K562 (cell line): ENCODE measurements around the gene ABCA8. TPM values are rescaled to one million over a fixed set of nuclear protein-coding genes. Genes with fewer than 3 reads are reported as not detected.

Source experiments
- ATAC-seq: fragments of 200-7000 bp; cut with Tn5 transposase; 3 replicates; pipeline ENCODE4 v1.9.1; 2020; ENCODE audit warnings: moderate library complexity
- BruUV-seq: library from RNA; stranded (reverse); fragments of 400-500 nt; replicated peaks from 2 replicates; lab custom pipeline; 2021; lab: Mats Ljungman, UMichigan
- CTCF ChIA-PET: fragments of 300-600 bp; formaldehyde crosslinking; extraction: SDS; loops from one replicate; lab custom pipeline; 2021; ENCODE audit warnings: low intra/inter-chr PET ratio; lab: Yijun Ruan, JAX
- POLR2A ChIA-PET: fragments of 300-600, 350-650 bp; sonication (Branson Sonifier 250); formaldehyde crosslinking; extraction: SDS; loops from one replicate; lab custom pipeline; 2021; ENCODE audit warnings: antibody characterized with exemption, inconsistent platforms; lab: Yijun Ruan, JAX
- DNase-seq, 4 experiments: peaks; one replicate each; pipeline versions ENCODE4 v3.0.0 to v3.0.0-alpha.2; 2011 to 2018; ENCODE audit warnings: low spot score in 3 of 4, mixed read lengths in 3 of 4; ENCODE audit errors: extremely low read depth in 1 of 4
- FAIRE-seq: peaks from 2 replicates; lab custom pipeline; 2011; peaks lifted over from hg19 to GRCh38; lab: Jason Lieb, UNC
- H2AFZ ChIP-seq: 2 replicates; pipeline ENCODE4 v1.6.0; 2011; ENCODE audit warnings: low read depth, low read length, control low read depth, inconsistent platforms
- H3K27ac ChIP-seq: fragments of 200-600 bp; 3 replicates; pipeline ENCODE4 v1.8.0; 2011; ENCODE audit warnings: low read depth, mild to moderate bottlenecking, control low read depth, inconsistent platforms, low read length, moderate library complexity, mixed read lengths; ENCODE audit errors: extremely low read depth
- H3K27me3 ChIP-seq, 2 experiments: fragments of 300-600 bp in 1 of 2; 2 replicates in 1 of 2; 3 replicates in 1 of 2; pipeline versions ENCODE4 v1.6.0 to v1.8.0; 2011; ENCODE audit warnings: inconsistent platforms in 2 of 2, low read length in 2 of 2, mild to moderate bottlenecking in 1 of 2, mixed read lengths in 1 of 2, moderate library complexity in 1 of 2; ENCODE audit not compliant: control insufficient read depth in 2 of 2, insufficient read depth in 2 of 2
- H3K36me3 ChIP-seq: fragments of 300-600 bp; 3 replicates; pipeline ENCODE4 v1.8.0; 2011; ENCODE audit warnings: mild to moderate bottlenecking, low read length, inconsistent platforms; ENCODE audit not compliant: control insufficient read depth, insufficient read depth
- H3K4me1 ChIP-seq, 2 experiments: fragments of 200-600 bp in 1 of 2; replicated peaks in 1 of 2; 2 replicates in 1 of 2; 3 replicates in 1 of 2; pipeline versions ENCODE4 v1.5.1 to v1.8.0; 2011; ENCODE audit warnings: inconsistent platforms in 2 of 2, low read length in 2 of 2, mild to moderate bottlenecking in 1 of 2, mixed read lengths in 1 of 2, moderate library complexity in 1 of 2; ENCODE audit not compliant: control insufficient read depth in 2 of 2, insufficient read depth in 2 of 2
- H3K4me2 ChIP-seq: 2 replicates; pipeline ENCODE4 v1.6.1; 2011; ENCODE audit warnings: low read length, control low read depth, inconsistent platforms, mixed read lengths; ENCODE audit not compliant: insufficient read depth
- H3K4me3 ChIP-seq: fragments of 200-600 bp; sonication (generic), shearing (Covaris generic); 2 replicates; pipeline ENCODE4 v1.5.1; 2016; ENCODE audit warnings: control low read depth, inconsistent platforms
- H3K79me2 ChIP-seq: fragments of 200-600 bp; 3 replicates; pipeline ENCODE4 v1.8.0; 2011; ENCODE audit warnings: low read length, inconsistent platforms; ENCODE audit not compliant: control insufficient read depth, insufficient read depth
- H3K9ac ChIP-seq, 2 experiments: 2 replicates each; pipeline versions ENCODE4 v1.6.0 to v1.6.1; 2011; ENCODE audit warnings: low read depth in 2 of 2, low read length in 2 of 2, control low read depth in 1 of 2, inconsistent platforms in 1 of 2, mild to moderate bottlenecking in 1 of 2, mixed read lengths in 1 of 2; ENCODE audit not compliant: insufficient read depth in 1 of 2
- H3K9me1 ChIP-seq: one replicate; pipeline ENCODE4 v1.6.0; 2011; ENCODE audit warnings: inconsistent platforms, mild to moderate bottlenecking, low read length, moderate library complexity; ENCODE audit not compliant: control insufficient read depth, insufficient read depth
- H3K9me3 ChIP-seq: replicated peaks from 2 replicates; pipeline ENCODE4 v1.5.1; 2011; ENCODE audit warnings: low read depth, low read length, inconsistent platforms; ENCODE audit not compliant: control insufficient read depth, insufficient read depth
- H4K20me1 ChIP-seq: replicated peaks from 2 replicates; pipeline ENCODE4 v1.6.1; 2011; ENCODE audit warnings: low read length, inconsistent platforms, mixed read lengths; ENCODE audit not compliant: control insufficient read depth, insufficient read depth
- CTCF ChIP-seq, 3 experiments: IDR thresholded peaks in 2 of 3; conservative IDR thresholded peaks in 1 of 3; 2 replicates each; pipeline ENCODE4 v1.5.1; 2011 to 2012; ENCODE audit warnings: low read length in 3 of 3, mild to moderate bottlenecking in 3 of 3, control low read depth in 2 of 3, improper control_type of control experiment in 1 of 3, inconsistent platforms in 1 of 3, low read depth in 1 of 3, mixed read lengths in 1 of 3, moderate library complexity in 1 of 3; ENCODE audit not compliant: insufficient read depth in 2 of 3
- JUND ChIP-seq, 2 experiments: IDR thresholded peaks; 2 replicates in 1 of 2; 3 replicates in 1 of 2; pipeline ENCODE4 v1.6.1; 2011; ENCODE audit warnings: borderline replicate concordance in 2 of 2, low read depth in 2 of 2, low read length in 2 of 2, improper control_type of control experiment in 1 of 2, missing biosample characterization in 1 of 2, missing genetic modification characterization in 1 of 2, missing genetic modification reagents in 1 of 2
- REST ChIP-seq, 2 experiments: fragments of 450-650 bp; formaldehyde crosslinking in 1 of 2; IDR thresholded peaks; 2 replicates each; pipeline versions ENCODE4 v1.4.0 to v1.6.1; 2014 to 2020; ENCODE audit warnings: mild to moderate bottlenecking in 2 of 2, borderline replicate concordance in 1 of 2, low read depth in 1 of 2
- ZNF239 ChIP-seq: fragments of 250-450 bp; sonication (Bioruptor Pico); IDR thresholded peaks from 2 replicates; pipeline ENCODE4 v1.4.0; 2020; ENCODE audit warnings: mild to moderate bottlenecking
- WGBS: fragments of 100-300 bp; shearing (Covaris generic); methylation state at CpG from one replicate; pipeline ENCODE4 v1.1.6; 2016; ENCODE audit warnings: low coverage, mixed read lengths; ENCODE audit not compliant: insufficient coverage; ENCODE audit errors: missing lambda C conversion rate; 5-methylcytosine and 5-hydroxymethylcytosine counted together
- in situ Hi-C: fragments of 300-500 bp; cut with MboI; formaldehyde crosslinking; loops from 4 replicates; pipeline ENCODE4 v1.15.0; 2018; ENCODE audit warnings: inconsistent platforms, mixed read lengths
- intact Hi-C: fragments of 100-400 bp; cut with micrococcal nuclease; formaldehyde crosslinking; loops from 2 replicates; pipeline ENCODE4 v1.14.2; 2022
- polyA plus RNA-seq, 8 experiments: library from polyadenylated mRNA; depleted of rRNA in 4 of 8; stranded (reverse) in 5 of 8; unstranded in 3 of 8; fragments of >200 nt; fragmentation: Nextera tagmentation in 2 of 8; fragmentation: Illumina TruSeq in 1 of 8; extraction: Ambion mirVana in 2 of 8; extraction: Trizol in 1 of 8; gene quantifications; 2 replicates each; pipeline versions ENCODE4 v1.2.1 to v1.2.3, GENCODE V29; 2011 to 2014; ENCODE audit warnings: inconsistent platforms in 1 of 8, missing spikeins in 1 of 8
- total RNA-seq, 7 experiments: library from RNA; depleted of rRNA in 6 of 7; stranded (reverse); fragments of >200 nt in 6 of 7; fragmentation: Illumina TruSeq in 2 of 7; extraction: Trizol in 2 of 7; gene quantifications; 2 replicates each; pipeline versions ENCODE4 v1.2.1 to v1.2.3, GENCODE V29; 2011 to 2021; ENCODE audit warnings: low replicate concordance in 1 of 7
- TF ChIP-seq, protein P1 (sequence below), 2 experiments: fragments of 450-650 bp; conservative IDR thresholded peaks; 2 replicates each; pipeline ENCODE4 v1.6.1; 2017; ENCODE audit warnings: mild to moderate bottlenecking in 2 of 2, moderate library complexity in 2 of 2

Gene ABCA8
- total and polyA plus RNA-seq, 9 of the 15 experiments (the other 6 are each of a cell fraction or from before 2014, with no cell fraction given), result 1.8 to 13.2 (median 12.0) TPM

GRCh38 chr17:68972119-68972704 is 17.0 kb upstream of the ABCA8 start:
- WGBS, result 36% methylated on average over 4 of the region's 4 CpGs
- no peak overlapping the region for H3K9ac ChIP-seq
- H3K9me1 ChIP-seq, result no peaks in the 10 kb centered on the region
- no peak overlapping the region for H3K4me3 ChIP-seq
- FAIRE-seq (peak; percentile 69), ATAC-seq (peak; percentile 72), DNase-seq (peak in 2 of 4 experiments; percentile 48 to 49)
- no peak overlapping the region for H2AFZ ChIP-seq
- H3K36me3 ChIP-seq, result no peaks in the 10 kb centered on the region
- H3K27ac ChIP-seq, result no peak overlapping the region
- H3K27me3 ChIP-seq, result no peaks in the 10 kb centered on the region
- no peak overlapping the region for H3K4me2 ChIP-seq
- no TSS peak for BruUV-seq
- CTCF ChIA-PET, result interaction anchor here (0.5 to 0.8 kb wide), 2 partner anchors 194 to 1137 kb away, joined by 3 to 4 read pairs; no protein-coding TSS in a partner anchor
- intact Hi-C loops, result loop anchor here (1.0 to 5.0 kb wide), 4 partner anchors 87 to 265 kb away; no protein-coding TSS in a partner anchor
- in situ Hi-C loops, result loop anchor here (25.0 kb wide), 1 partner anchor 265 kb away; the partner anchor contains the start of gene ABCA10
- peaks cover 0 to 4% of the 10 kb centered on the region in 2 experiments; a peak in 1 of 5 replicates for H3K4me1 ChIP-seq
- no peaks in the 10 kb centered on the region for H4K20me1 ChIP-seq
- H3K9me3 ChIP-seq, result no peaks in the 10 kb centered on the region
- H3K79me2 ChIP-seq, result no peaks in the 10 kb centered on the region
- POLR2A ChIA-PET, result no interaction called here
- TF ChIP-seq, protein P1, sequence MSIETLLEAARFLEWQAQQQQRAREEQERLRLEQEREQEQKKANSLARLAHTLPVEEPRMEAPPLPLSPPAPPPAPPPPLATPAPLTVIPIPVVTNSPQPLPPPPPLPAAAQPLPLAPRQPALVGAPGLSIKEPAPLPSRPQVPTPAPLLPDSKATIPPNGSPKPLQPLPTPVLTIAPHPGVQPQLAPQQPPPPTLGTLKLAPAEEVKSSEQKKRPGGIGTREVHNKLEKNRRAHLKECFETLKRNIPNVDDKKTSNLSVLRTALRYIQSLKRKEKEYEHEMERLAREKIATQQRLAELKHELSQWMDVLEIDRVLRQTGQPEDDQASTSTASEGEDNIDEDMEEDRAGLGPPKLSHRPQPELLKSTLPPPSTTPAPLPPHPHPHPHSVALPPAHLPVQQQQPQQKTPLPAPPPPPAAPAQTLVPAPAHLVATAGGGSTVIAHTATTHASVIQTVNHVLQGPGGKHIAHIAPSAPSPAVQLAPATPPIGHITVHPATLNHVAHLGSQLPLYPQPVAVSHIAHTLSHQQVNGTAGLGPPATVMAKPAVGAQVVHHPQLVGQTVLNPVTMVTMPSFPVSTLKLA (conservative IDR thresholded peaks at IDR 0.05), result 0 out of 4 replicates have a peak, but pooled peaks of 1 of the 2 experiments have one; percentile 18
- TF ChIP-seq REST (IDR thresholded peaks at IDR 0.05; ENCODE audit: borderline replicate concordance) (peak; percentile 61; the same call in 1 of the 2 replicates), REST (CRISPR knock-in tag; IDR thresholded peaks at IDR 0.05; ENCODE audit: low read depth) (no peak), CTCF (IDR thresholded peaks at IDR 0.05 in 2 of 3, conservative IDR thresholded peaks at IDR 0.05 in 1 of 3; ENCODE audit: insufficient read depth in 2 of 3, low read depth in 1 of 3, low read length in 3 of 3) (peak; percentile 57 to 72 (median 59)), JUND (IDR thresholded peaks at IDR 0.05; ENCODE audit: borderline replicate concordance, low read depth, low read length) (0 out of 2 replicates have a peak, but pooled peaks have one; percentile 9), JUND (tag; IDR thresholded peaks at IDR 0.05; ENCODE audit: borderline replicate concordance, low read depth, low read length) (no peak), ZNF239 (no peak)
